Peyer's patch (tissue), 4 donors: ENCODE data around the gene FBXL19.

ENCODE experiments used
- POLR2A ChIP-seq, 2 donors: fragments of 450-650 bp; IDR thresholded peaks; one replicate each; pipeline ENCODE4 v1.5.1; 2017; ENCODE audit warnings: antibody characterized with exemption in 2 of 2, mild to moderate bottlenecking in 2 of 2, moderate library complexity in 2 of 2
- TF ChIP-seq, protein P1 (sequence below), 6 experiments: fragments of 450-650 bp in 4 of 6; fragments of 200-600 bp in 2 of 6; sonication (generic) in 1 of 6; IDR thresholded peaks; one replicate each; pipeline ENCODE4 v1.5.1; 2017 to 2019; ENCODE audit warnings: antibody characterized with exemption in 6 of 6, mild to moderate bottlenecking in 3 of 6, moderate library complexity in 1 of 6

DNA sequence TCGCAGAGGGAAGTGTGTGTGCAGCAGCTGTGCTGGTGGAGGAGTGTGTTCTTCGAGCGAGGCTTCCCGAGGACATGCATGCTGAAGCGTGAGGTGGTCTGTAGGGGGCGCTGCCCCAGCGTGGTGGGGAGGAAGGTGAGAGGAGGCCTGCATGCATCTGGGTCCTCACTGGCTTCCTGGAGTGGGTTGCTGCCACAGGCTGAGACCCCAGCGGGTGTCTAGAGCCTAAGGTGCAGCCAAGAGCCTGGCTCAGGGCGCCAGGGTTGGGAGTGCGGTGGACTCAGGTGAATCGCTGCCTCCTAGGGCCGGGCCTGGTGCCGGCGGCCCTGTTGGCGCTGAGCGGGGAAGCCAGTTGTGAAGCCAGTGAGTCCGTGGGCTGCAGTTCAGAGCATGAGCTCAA is 54.1 kb downstream of the FBXL19 start:
- TF ChIP-seq, protein P1, sequence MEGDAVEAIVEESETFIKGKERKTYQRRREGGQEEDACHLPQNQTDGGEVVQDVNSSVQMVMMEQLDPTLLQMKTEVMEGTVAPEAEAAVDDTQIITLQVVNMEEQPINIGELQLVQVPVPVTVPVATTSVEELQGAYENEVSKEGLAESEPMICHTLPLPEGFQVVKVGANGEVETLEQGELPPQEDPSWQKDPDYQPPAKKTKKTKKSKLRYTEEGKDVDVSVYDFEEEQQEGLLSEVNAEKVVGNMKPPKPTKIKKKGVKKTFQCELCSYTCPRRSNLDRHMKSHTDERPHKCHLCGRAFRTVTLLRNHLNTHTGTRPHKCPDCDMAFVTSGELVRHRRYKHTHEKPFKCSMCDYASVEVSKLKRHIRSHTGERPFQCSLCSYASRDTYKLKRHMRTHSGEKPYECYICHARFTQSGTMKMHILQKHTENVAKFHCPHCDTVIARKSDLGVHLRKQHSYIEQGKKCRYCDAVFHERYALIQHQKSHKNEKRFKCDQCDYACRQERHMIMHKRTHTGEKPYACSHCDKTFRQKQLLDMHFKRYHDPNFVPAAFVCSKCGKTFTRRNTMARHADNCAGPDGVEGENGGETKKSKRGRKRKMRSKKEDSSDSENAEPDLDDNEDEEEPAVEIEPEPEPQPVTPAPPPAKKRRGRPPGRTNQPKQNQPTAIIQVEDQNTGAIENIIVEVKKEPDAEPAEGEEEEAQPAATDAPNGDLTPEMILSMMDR (IDR thresholded peaks at IDR 0.05) = no peak
- no peak for TF ChIP-seq POLR2A (IDR thresholded peaks at IDR 0.05)
